HEK293T (cell line): ENCODE data around the gene FSTL4.

Experiments used
- ARNT ChIP-seq: fragments of 450-650 bp; IDR thresholded peaks from 2 replicates; pipeline ENCODE4 v1.6.1; 2017; ENCODE audit warnings: mild to moderate bottlenecking
- BHLHE40 ChIP-seq: fragments of 450-650 bp; IDR thresholded peaks from 2 replicates; pipeline ENCODE4 v1.6.1; 2016; ENCODE audit warnings: mild to moderate bottlenecking, moderate library complexity, borderline replicate concordance
- ELF4 ChIP-seq: fragments of 450-650 bp; IDR thresholded peaks from 2 replicates; pipeline ENCODE4 v1.6.1; 2017; ENCODE audit warnings: antibody characterized with exemption
- FOXA1 ChIP-seq: fragments of 450-650 bp; IDR thresholded peaks from 2 replicates; pipeline ENCODE4 v1.6.1; 2016; ENCODE audit warnings: mild to moderate bottlenecking
- FOXK2 ChIP-seq: fragments of 450-650 bp; IDR thresholded peaks from 2 replicates; pipeline ENCODE4 v1.6.1; 2016; ENCODE audit warnings: mild to moderate bottlenecking
- FOXM1 ChIP-seq: fragments of 450-650 bp; IDR thresholded peaks from 2 replicates; pipeline ENCODE4 v1.6.1; 2017; ENCODE audit warnings: mild to moderate bottlenecking, borderline replicate concordance
- HDGF ChIP-seq: fragments of 450-650 bp; IDR thresholded peaks from 2 replicates; pipeline ENCODE4 v1.6.1; 2017; ENCODE audit warnings: antibody characterized with exemption, borderline replicate concordance
- LEF1 ChIP-seq: fragments of 450-650 bp; IDR thresholded peaks from 2 replicates; pipeline ENCODE4 v1.6.1; 2017; ENCODE audit warnings: mild to moderate bottlenecking, borderline replicate concordance
- NFRKB ChIP-seq: fragments of 450-650 bp; IDR thresholded peaks from 2 replicates; pipeline ENCODE4 v1.6.1; 2016; ENCODE audit warnings: mild to moderate bottlenecking, moderate library complexity
- SP1 ChIP-seq: fragments of 450-650 bp; IDR thresholded peaks from 2 replicates; pipeline ENCODE4 v1.6.1; 2017
- SUZ12 ChIP-seq: fragments of 450-650 bp; IDR thresholded peaks from 2 replicates; pipeline ENCODE4 v1.6.1; 2016; ENCODE audit warnings: mild to moderate bottlenecking
- TARDBP ChIP-seq: fragments of 450-650 bp; IDR thresholded peaks from 2 replicates; pipeline ENCODE4 v1.6.1; 2016
- ZNF384 ChIP-seq: fragments of 450-650 bp; IDR thresholded peaks from 2 replicates; pipeline ENCODE4 v1.6.1; 2016
- TF ChIP-seq, protein P1 (sequence below): fragments of 450-650 bp; IDR thresholded peaks from 2 replicates; pipeline ENCODE4 v1.6.1; 2016

DNA sequence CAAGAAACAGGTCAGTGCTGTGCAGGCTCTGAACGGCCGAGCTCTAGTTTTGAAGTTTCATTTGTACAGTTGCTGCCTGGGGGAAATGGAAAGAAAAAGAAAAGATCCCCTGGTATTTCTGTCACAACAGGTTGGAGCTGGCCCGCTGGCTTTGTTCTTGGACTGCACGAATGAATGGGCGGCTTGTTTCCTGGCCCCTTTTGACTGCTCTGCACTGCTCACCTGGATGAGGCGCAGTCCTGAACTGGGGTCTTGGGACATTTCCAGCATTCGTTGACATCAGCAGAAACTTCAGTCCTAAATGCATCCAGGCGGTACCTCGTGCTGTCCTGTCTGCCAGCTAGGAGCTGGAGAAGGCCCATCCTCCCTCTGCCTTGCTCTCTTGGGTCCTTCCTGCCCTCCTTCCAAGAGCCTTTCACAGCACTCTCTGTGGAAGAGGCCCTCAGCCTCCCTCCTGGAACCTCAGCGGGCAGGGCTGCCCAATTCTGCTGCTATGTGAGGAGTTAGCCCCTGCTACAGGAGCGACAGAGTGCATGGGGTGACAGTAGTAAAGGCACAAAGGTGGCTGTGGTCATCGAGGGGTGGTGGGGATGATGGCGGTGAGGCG lies 189.2 kb downstream of the FSTL4 start:
- TF ChIP-seq FOXK2 (no peak), SUZ12 (no peak), ELF4 (no peak), LEF1 (no peak), ZNF384 (no peak), FOXM1 (no peak), TARDBP (no peak), NFRKB (no peak), HDGF (no peak), SP1 (no peak), FOXA1 (no peak), BHLHE40 (no peak), ARNT (no peak)
- TF ChIP-seq, protein P1, sequence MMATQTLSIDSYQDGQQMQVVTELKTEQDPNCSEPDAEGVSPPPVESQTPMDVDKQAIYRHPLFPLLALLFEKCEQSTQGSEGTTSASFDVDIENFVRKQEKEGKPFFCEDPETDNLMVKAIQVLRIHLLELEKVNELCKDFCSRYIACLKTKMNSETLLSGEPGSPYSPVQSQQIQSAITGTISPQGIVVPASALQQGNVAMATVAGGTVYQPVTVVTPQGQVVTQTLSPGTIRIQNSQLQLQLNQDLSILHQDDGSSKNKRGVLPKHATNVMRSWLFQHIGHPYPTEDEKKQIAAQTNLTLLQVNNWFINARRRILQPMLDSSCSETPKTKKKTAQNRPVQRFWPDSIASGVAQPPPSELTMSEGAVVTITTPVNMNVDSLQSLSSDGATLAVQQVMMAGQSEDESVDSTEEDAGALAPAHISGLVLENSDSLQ = no peak
